ENCODE results near the gene ZMYM3. TPM values are rescaled to one million over a fixed set of nuclear protein-coding genes. Genes with fewer than 3 reads are reported as not detected.
A peak's percentile ranks its signal among the peaks of the same experiment; 100 is the strongest.

The ZMYM3 gene
- total and polyA plus RNA-seq, 2 donors (not counting 1 experiment from before 2014, with no cell fraction given) = 21.8 to 40.6 TPM

DNA sequence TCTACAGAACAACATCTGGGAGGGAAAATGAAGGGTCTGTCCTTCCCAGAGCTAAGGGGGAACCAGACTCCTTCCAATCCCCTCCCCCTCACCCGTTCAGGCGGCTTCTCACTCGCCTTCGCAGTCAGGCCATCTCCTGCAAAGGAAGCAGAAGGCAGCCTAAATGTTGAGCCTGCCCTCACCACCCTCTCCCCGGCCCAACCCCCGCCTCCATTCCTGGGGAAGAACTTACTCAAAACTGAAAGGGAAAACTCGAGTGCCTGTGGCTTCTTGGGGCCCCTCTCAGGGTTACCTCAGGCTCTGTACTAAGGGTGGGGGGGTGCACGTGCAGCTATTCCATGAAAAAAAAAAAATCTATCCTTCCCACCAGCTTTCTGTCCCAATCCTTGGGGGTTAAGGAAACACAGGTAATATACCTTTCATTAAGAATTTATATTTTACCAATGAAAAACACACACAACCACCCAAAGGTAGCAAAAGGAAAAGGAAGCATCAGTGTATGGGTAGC, 2.4 kb downstream of the ZMYM3 start:
- DNase-seq = no peak
- H3K9ac ChIP-seq (ENCODE audit: low read length) = no peak overlapping the region
- Mint-ChIP-seq H3K9me3 (ENCODE audit: insufficient read depth) (no peaks in the 10 kb centered on the region), H3K4me1 (peaks cover 23% of the 10 kb centered on the region), H3K27ac (no peak overlapping the region), H3K27me3 (no peaks in the 10 kb centered on the region), H3K4me3 (peak overlapping the region; percentile 47)
- no peak overlapping the region for H3K4me3 ChIP-seq (ENCODE audit: control extremely low read depth in 1 of 5, extremely low read depth in 1 of 5, insufficient read depth in 1 of 5, low read depth in 2 of 5, low read length in 4 of 5)
- TF ChIP-seq, protein P1, sequence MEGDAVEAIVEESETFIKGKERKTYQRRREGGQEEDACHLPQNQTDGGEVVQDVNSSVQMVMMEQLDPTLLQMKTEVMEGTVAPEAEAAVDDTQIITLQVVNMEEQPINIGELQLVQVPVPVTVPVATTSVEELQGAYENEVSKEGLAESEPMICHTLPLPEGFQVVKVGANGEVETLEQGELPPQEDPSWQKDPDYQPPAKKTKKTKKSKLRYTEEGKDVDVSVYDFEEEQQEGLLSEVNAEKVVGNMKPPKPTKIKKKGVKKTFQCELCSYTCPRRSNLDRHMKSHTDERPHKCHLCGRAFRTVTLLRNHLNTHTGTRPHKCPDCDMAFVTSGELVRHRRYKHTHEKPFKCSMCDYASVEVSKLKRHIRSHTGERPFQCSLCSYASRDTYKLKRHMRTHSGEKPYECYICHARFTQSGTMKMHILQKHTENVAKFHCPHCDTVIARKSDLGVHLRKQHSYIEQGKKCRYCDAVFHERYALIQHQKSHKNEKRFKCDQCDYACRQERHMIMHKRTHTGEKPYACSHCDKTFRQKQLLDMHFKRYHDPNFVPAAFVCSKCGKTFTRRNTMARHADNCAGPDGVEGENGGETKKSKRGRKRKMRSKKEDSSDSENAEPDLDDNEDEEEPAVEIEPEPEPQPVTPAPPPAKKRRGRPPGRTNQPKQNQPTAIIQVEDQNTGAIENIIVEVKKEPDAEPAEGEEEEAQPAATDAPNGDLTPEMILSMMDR (IDR thresholded peaks at IDR 0.05) = no peak
- TF ChIP-seq EZH2 (IDR thresholded peaks at IDR 0.05; ENCODE audit: borderline replicate concordance, insufficient read depth, low read depth, low read length, poor library complexity, severe bottlenecking) = no peak
- no peak overlapping the region for H3K4me2 ChIP-seq (replicated peaks; ENCODE audit: low read depth, low read length, poor library complexity, severe bottlenecking)
- no peak overlapping the region for H3K27ac ChIP-seq (ENCODE audit: low read length in 2 of 2)
- POLR2A ChIA-PET = no interaction called here
- CTCF ChIA-PET = interaction anchor here (1.0 kb wide), 1 partner anchor 32 kb away, joined by 3 read pairs; the partner anchor contains the start of gene NONO
- no peaks in the 10 kb centered on the region for H3K9me3 ChIP-seq (ENCODE audit: control extremely low read depth in 1 of 3, control insufficient read depth in 2 of 3, insufficient read depth in 1 of 3, low read length in 2 of 3)
- H4K20me1 ChIP-seq (ENCODE audit: control insufficient read depth, insufficient read depth, low read length, poor library complexity, severe bottlenecking) = no peaks in the 10 kb centered on the region
- no peaks in the 10 kb centered on the region for H3K27me3 ChIP-seq (replicated peaks in 1 of 4; ENCODE audit: control extremely low read depth in 1 of 4, control insufficient read depth in 3 of 4, insufficient read depth in 4 of 4, low read length in 3 of 4)
- intact Hi-C loops (cut with micrococcal nuclease) = loop anchor here (10.0 kb wide), 2 partner anchors 157 to 283 kb away; partner anchors contain the start of genes FOXO4 and OGT
- H3K79me2 ChIP-seq (ENCODE audit: control insufficient read depth, insufficient read depth, low read length) = peaks cover 8% of the 10 kb centered on the region
- H3K4me1 ChIP-seq (ENCODE audit: control insufficient read depth in 2 of 2, insufficient read depth in 2 of 2, low read length in 2 of 2) = peaks cover 15 to 22% of the 10 kb centered on the region in 2 donors
- no peak for ATAC-seq (ENCODE audit: low read depth)
- no peak overlapping the region for H2AFZ ChIP-seq (ENCODE audit: insufficient read depth, low read depth, low read length, poor library complexity, severe bottlenecking)
- no CpG with 5 or more reads among the region's 8 CpGs for WGBS (ENCODE audit: insufficient coverage)
- peaks cover 0 to 19% of the 10 kb centered on the region in 2 experiments for H3K36me3 ChIP-seq (replicated peaks in 1 of 2; ENCODE audit: control extremely low read depth in 1 of 2, control insufficient read depth in 1 of 2, extremely low read depth in 1 of 2, insufficient read depth in 2 of 2, low read length in 1 of 2)

DNA sequence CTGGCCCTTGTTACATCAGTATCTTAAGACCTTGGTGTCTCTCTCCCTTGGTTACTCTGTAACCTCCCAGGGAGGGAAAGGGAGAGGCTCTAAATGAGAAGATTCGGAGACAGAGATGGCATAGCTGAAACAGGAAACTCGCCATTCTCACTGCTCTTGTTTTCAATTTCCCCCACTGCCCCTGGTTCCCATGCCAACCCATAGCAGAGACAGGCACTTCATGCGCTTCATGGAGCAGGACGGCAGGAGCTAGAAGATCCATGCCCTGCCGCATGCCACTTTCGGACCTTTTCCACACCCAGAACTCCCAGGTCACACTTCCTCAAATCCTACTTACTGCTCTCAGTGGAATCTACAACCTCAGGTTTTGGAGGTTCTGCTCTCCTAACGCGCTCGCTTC, 3.1 kb downstream of the ZMYM3 start:
- peaks cover 22% of the 10 kb centered on the region for H3K4me1 Mint-ChIP-seq
- intact Hi-C loops (cut with micrococcal nuclease) = loop anchor here (10.0 kb wide), 2 partner anchors 156 to 284 kb away; partner anchors contain the start of genes FOXO4 and OGT
- H3K27ac Mint-ChIP-seq = no peak overlapping the region
- Histone ChIP-seq H3K27ac (ENCODE audit: low read length in 2 of 2) (no peak overlapping the region), H3K9ac (ENCODE audit: low read length) (no peak overlapping the region), H2AFZ (ENCODE audit: insufficient read depth, low read depth, low read length, poor library complexity, severe bottlenecking) (no peak overlapping the region), H3K4me1 (ENCODE audit: control insufficient read depth in 2 of 2, insufficient read depth in 2 of 2, low read length in 2 of 2) (peaks cover 15 to 22% of the 10 kb centered on the region in 2 donors), H4K20me1 (ENCODE audit: control insufficient read depth, insufficient read depth, low read length, poor library complexity, severe bottlenecking) (no peaks in the 10 kb centered on the region), H3K4me2 (replicated peaks; ENCODE audit: low read depth, low read length, poor library complexity, severe bottlenecking) (no peak overlapping the region), H3K4me3 (ENCODE audit: control extremely low read depth in 1 of 5, extremely low read depth in 1 of 5, insufficient read depth in 1 of 5, low read depth in 2 of 5, low read length in 4 of 5) (no peak overlapping the region), H3K36me3 (replicated peaks in 1 of 2; ENCODE audit: control extremely low read depth in 1 of 2, control insufficient read depth in 1 of 2, extremely low read depth in 1 of 2, insufficient read depth in 2 of 2, low read length in 1 of 2) (peaks cover 0 to 21% of the 10 kb centered on the region in 2 experiments), H3K79me2 (ENCODE audit: control insufficient read depth, insufficient read depth, low read length) (peaks cover 8% of the 10 kb centered on the region), H3K9me3 (ENCODE audit: control extremely low read depth in 1 of 3, control insufficient read depth in 2 of 3, insufficient read depth in 1 of 3, low read length in 2 of 3) (no peaks in the 10 kb centered on the region), H3K27me3 (replicated peaks in 1 of 4; ENCODE audit: control extremely low read depth in 1 of 4, control insufficient read depth in 3 of 4, insufficient read depth in 4 of 4, low read length in 3 of 4) (no peaks in the 10 kb centered on the region)
- CTCF ChIA-PET = interaction anchor here (1.0 kb wide), 1 partner anchor 33 kb away, joined by 3 read pairs; the partner anchor contains the start of gene NONO
- 83% methylated on average over 3 of the region's 9 CpGs for WGBS (ENCODE audit: insufficient coverage)
- H3K9me3 Mint-ChIP-seq (ENCODE audit: insufficient read depth) = no peaks in the 10 kb centered on the region
- DNase-seq (no peak), ATAC-seq (ENCODE audit: low read depth) (no peak)
- no peak for TF ChIP-seq EZH2 (IDR thresholded peaks at IDR 0.05; ENCODE audit: borderline replicate concordance, insufficient read depth, low read depth, low read length, poor library complexity, severe bottlenecking)
- TF ChIP-seq, protein P1 (IDR thresholded peaks at IDR 0.05) = no peak
- POLR2A ChIA-PET = no interaction called here
- no peak overlapping the region for H3K4me3 Mint-ChIP-seq
- no peaks in the 10 kb centered on the region for H3K27me3 Mint-ChIP-seq
